NCI-H1930 (cell line): ENCODE data around the gene ARHGEF19.
"Not testable (repeated sequence)": the region's sequence is repeated elsewhere in the genome, so short reads cannot be mapped to it uniquely, and the experiment has no call there.

Experiments
- DNase-seq, 2 experiments: peaks; one replicate each; lab custom pipeline; 2025; lab: John Stamatoyannopoulos, UW

Gene ARHGEF19

GRCh38 chr1:16221499-16221898 lies 9.0 kb upstream of the ARHGEF19 start:
- DNase-seq, result no peak

DNA sequence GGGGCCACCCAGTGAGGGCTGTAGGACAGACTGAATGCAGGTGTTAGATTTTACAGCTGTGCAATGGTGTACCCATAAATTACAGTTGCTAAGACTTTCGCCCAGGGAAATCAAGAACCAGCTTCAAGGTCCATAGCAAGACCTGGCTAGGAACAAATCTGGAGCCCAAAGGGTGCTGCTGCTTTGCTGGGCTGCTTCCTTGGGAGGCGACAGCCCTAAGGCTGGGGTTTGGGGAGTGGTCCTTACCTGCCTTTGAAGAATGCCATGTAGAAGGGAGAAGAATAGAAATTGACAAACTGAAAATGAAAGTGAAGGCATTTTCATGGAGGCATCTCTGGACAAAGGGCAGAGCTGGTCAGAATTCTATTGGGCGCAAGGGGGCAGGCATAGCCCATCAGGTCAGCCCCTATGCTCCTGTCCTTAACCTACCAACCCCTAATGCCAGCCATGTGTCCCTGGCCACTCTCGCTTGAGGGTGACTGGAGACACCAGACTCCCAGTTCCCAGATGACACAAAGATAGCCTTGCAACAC lies 7.6 kb upstream of the ARHGEF19 start:
- no peak for DNase-seq

DNA sequence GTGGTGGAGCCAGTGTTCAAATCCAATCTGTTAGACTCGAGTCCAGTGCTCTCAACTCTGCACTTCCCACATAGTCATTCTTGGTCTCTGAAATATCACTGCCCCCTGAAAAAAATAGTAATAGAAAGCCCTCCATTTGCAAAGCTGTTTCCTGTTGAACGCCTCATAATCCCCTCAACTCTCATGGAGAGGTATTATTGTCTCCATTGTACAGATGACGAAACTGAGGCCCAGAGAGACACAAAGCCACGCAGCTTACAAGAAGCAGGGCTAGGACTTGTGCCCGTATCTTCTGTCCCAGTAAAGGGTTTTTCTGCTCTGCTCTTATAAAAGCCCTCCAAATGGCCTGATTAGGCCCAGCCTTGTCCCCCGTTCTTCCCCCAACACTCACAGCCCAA lies 6.2 kb upstream of the ARHGEF19 start:
- no peak for DNase-seq

DNA sequence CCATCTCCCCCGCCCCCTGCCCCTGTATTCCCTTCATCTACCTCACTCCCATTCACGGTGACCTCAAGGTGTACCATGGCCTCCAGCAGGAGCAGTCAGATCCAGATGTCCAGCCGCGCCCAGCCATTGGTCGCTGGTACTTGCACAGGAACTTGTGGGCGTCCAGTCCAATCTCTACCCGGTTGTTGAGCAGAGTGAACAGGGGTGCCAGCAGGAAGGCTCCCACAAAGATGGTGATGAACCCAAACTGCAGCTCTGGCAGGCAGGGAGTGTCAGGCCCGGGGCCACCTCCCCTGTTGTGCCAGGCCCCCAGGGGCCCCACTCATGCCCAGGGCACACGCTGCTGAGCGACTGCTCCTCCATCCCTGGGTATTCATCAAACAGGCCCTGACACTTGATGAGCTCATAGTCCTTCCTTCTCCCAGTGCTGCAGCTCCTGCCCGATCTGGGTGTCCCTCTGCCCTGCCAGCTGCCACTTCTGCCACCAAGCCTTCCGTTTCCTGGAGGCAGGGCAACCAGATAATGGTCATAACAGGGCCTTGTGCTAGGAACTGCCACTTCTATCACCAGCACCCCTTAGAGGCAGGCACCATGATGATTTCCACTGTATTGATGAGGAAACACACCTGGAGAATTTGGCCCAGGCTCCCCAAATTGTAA lies 5.7 kb upstream of the ARHGEF19 start:
- DNase-seq, result no peak

- DNase-seq, result peak; percentile 84 to 87
These were observed 4.8 kb upstream of the ARHGEF19 start for GRCh38 chr1:16217061-16217785.

GRCh38 chr1:16215882-16216753 lies 3.7 kb upstream of the ARHGEF19 start:
- peak; percentile 31 to 47 for DNase-seq

DNA sequence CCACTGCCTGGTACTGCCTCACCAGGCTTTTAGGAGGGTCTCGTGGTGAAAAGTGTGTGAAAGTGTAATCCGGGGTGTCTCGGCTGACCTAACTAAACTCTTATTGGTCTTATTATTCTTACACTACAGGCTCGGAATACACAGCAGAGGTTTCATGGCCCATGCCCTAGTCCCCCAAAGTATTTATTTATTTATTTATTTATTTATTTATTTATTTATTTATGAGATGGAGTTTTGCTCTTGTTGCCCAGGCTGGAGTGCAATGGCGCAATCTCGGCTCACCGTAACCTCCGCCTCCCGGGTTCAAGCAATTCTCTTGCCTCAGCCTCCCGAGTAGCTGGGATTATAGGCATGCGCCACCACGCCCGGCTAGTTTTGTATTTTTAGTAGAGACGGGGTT lies 2.8 kb upstream of the ARHGEF19 start:
- not testable (repeated sequence) for DNase-seq

DNA sequence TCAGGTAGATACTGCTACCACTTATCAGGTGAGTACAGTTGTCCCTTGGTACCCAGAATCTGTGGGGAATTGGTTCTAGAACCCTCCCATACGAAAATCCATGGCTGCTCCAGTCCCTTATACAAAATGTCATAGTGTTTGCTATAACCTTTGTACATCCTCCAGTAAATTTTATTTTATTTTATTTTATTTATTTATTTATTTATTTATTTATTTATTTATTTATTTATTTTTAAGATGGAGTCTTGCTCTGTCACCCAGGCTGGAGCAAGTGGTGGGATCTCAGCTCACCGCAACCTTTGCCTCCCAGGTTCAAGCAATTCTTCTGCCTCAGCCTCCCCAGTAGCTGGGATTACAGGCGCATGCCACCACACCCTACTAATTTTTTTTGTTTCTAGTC lies 1.1 kb upstream of the ARHGEF19 start:
- not testable (repeated sequence) for DNase-seq

DNA sequence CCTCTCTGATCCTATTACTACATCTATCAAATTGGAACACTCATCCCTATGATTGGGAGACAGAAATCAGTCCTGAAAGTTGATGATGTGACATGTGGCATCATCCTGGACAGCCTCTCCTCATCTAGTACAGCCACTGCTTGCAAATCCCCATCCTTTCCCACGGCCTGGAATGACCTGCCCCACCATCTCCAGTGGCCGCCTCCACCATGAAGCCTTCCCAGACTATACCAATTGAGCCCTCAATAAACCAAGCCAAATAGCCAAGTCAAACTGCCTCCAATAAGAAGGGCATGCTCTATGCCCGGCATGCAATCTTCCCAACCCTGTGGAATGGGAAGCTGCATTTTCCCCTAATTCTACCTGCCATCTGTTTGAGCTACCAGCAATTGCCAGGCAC lies 561 bp upstream of the ARHGEF19 start:
- DNase-seq, result no peak

GRCh38 chr1:16211824-16212223 lies 628 bp downstream of the ARHGEF19 start:
- no peak for DNase-seq

DNA sequence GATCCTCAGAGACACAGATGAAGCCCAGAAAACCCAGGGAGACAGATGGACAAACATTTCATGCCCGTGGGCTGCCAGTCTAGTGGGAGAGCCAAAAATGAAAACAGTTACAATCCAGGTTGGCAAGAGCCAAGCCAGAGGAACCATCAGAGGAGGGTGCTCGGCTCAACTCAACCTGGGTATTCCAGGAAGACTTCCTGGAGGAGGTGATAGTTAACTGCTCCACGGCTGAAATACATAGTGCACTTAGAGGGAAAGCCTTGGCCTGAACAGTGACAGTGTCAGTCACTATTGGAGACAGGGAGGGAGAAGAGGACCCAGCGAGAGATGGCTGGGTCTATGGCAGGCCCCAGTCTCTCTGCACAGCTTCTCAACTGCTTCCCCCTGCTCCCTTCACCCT lies 1.9 kb downstream of the ARHGEF19 start:
- no peak for DNase-seq

DNA sequence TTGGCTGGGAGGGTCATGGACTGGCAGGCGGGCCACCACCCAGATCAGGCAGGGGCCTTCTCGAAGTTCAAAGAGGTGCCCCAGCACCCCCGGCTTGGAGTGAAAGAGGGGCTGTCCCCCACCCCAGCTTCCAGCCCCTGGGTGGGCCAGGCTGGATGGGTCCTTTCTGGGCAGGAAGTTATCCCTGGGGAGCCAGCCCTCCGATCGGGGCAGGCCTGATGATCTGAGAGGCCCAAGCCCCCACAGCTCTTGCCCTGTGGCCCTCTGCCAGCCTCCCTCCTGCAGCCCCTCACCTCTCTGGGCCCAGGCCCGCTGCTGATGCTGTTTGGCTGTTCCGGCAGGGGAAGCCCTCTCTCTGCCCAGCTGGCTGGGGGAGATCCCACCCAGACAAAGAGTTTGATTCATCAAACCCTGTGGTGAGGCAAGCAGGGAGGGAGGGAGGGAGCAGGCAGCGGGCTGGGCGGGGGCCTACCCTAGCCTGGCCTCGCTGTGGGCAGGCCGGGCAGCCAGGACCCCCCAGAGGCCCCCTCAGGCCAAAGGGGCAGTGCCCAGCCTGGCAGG lies 2.5 kb downstream of the ARHGEF19 start:
- no peak for DNase-seq

DNA sequence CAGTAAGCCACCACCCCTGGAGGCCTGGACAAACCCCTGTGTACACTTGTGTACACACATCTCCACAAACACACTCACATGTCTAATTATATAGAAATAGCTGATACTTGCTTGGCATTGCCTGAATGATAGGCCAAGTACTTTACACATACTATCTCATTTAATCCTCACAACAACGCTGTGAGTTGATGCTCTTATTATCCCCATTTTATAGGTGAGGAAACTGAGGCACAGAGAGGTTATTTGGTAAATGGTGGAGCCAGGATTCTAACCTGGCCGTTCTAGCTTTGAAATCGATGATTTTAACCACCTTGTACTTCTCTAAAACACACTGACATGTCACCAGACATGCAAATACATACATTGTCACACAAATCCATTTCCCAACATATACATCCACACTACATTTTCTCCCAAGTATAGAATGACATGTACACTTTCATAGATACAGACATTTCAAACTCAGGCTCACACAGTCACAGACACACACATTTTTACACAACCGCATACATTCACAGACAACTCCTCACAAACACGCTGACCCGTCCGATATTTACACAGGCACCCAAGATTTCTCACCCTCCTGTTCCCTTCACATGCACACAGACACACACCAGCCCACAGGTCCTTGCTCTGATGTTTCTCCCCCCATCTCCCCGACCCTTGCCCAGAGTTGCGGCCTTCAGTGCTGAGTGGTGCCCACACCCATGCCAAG lies 3.2 kb downstream of the ARHGEF19 start:
- no peak for DNase-seq

DNA sequence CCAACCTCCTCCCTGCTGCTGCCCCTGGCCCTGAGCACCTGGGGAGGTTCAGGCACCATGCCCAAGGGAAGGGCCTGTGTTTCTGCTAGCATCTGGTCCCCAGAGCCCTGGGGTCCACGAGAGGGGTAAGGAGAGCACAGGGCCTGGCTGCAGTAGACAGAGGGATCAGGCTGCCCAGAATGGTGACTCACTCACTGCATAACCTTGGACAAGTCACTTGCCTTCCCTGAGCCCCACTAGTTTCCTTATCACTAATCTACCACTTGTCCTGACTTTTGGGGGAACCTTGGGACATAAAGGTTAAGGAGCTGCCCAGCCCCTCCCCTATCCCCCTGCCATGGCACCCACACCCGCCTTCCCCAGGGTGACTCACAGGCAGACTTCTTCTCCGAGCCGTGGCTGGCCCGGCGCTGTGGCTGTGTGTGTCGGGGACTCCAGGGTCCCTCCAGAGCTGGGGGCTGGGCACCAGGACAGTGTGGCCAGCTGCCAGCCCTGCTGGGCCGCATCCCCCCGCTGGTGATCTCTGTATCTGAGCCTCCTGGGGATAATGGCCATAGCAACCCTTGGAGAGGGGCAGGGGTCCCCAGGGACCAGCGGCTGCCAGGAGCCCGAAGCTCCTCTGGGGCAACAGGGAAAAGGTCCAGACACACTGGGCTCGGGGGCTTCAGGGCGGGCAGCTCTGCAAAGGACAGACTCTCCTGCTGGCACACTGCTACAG lies 4.0 kb downstream of the ARHGEF19 start:
- no peak for DNase-seq

DNA sequence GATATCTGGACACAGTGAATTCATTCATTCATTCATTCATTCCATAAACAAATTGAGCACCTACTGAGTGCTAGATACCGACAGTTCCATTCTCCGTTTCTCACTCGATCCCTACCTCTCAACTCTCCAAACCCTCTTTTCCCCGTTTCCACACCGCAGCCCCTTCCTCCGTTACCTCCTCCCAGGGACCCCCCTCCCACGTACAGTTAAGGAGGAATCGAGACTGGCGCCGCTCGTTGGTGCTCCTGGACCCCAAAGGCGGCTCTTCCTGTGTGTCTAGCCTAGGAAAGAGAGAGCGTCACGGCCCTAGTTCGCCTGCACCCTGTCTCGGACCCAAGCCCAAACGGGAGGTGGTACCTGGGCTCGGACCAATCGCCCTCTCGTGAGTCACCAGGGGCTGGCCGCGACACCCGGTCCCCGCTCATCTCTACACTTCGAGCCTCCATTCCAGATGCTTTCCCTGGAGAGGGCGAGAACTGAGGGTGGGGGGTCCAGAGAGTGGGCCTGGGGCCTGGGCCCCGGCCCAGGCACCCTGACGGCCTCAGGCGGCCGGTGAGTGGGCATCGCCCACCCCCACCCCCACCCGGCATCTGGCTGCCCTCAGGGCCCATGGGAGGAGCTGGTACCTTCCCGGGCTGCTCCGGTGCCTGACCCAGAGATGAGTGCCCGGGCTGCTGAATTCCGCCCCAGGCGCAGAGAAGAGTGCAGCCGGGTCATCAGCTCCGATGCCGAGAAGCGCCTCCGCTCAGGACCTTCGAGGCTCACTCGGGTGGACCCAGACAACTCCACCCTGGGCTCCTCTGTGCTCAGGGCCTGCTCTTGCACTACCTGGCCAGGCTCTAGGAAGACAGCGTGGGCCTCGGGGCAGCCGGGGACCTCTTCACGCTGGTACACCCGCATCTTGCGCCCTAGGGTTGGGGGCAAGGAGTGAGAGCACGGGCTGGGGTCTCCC lies 4.9 kb downstream of the ARHGEF19 start:
- no peak for DNase-seq

GRCh38 chr1:16206547-16207317 lies 5.7 kb downstream of the ARHGEF19 start:
- peak; percentile 89 to 93 for DNase-seq

DNA sequence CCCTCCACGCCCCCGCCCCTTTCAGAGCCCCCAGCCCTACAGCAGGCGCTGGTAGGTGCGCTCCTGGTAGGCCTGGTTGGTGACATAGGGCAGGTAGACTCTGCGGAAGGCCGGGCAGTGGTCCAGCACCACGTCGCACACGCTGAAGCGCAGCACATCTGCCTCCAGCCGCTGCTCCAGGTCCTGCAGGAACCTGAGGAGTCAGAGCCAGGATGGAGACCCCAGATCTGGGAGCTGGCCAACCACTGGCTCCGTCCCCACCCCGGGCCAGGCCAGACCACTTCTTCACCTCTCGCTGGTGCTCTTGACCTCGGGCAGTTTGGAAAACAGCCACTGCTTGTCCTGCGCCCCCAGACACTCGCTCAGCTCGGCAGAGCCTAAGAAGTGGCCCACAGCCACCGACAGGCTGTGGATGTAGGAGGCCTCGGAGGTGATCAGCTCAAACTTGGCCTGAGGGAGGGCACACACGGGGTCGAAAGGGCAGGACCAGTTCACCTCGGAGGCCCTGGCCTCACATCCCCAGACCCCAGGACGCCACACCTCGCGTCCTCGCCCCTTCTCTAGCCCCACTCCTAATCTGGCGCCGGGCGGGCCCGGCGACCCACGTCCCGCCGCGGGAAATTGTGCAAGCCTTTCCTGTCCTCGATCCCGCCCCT lies 6.4 kb downstream of the ARHGEF19 start:
- no peak for DNase-seq

- no peak for DNase-seq
These were observed 7.1 kb downstream of the ARHGEF19 start for GRCh38 chr1:16205334-16205671.
